ENCODE measurements around the gene PRR33.
"Not testable (repeated sequence)": the region's sequence is repeated elsewhere in the genome, so short reads cannot be mapped to it uniquely, and the experiment has no call there.

PRR33 gene

GRCh38 chr11:1874441-1875092 is 17.1 kb downstream of the PRR33 start:
- not testable (repeated sequence) for DNase-seq

- DNase-seq = not testable (repeated sequence)
Observed at GRCh38 chr11:1873813-1874150, 17.9 kb downstream of the PRR33 start.

- no peak for DNase-seq
Observed at GRCh38 chr11:1873048-1873812, 18.5 kb downstream of the PRR33 start.

DNA sequence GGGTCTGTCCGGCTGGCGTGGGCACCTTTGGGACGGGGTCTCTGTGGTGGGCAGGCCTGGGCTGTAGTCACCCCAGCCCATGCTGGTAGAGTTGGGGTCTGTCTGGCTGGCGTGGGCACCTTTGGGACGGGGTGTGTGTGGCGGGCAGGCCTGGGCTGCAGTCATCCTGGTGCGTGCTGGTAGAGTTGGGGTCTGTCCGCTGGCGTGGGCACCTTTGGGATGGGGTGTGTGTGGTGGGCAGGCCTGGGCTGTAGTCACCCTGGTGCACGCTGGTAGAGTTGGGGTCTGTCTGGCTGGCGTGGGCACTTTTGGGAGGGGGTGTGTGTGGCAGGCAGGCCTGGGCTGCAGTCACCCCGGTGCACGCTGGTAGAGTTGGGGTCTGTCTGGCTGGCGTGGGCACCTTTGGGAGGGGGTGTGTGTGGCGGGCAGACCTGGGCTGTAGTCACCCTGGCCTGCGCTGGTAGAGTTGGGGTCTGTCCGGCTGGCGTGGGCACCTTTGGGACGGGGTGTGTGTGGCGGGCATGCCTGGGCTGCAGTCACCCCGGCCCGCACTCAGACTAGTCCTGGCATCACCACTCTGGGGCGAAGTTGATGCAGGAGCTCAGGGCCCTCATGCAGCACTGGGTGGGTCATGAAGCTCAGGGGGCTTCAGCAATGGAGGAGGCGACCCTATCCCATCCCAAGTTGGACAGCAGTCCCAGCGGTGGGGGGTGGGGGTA is 19.3 kb downstream of the PRR33 start:
- DNase-seq = no peak

GRCh38 chr11:1871531-1871930 is 20.2 kb downstream of the PRR33 start:
- no peak for DNase-seq

- DNase-seq = no peak
Observed at GRCh38 chr11:1870721-1871466, 20.8 kb downstream of the PRR33 start.

- DNase-seq = no peak
Observed at GRCh38 chr11:1870326-1870696, 21.4 kb downstream of the PRR33 start.

- DNase-seq = no peak
Observed at GRCh38 chr11:1869427-1870325, 22.0 kb downstream of the PRR33 start.

- DNase-seq = no peak
Observed at GRCh38 chr11:1868636-1869291, 22.9 kb downstream of the PRR33 start.

- no peak for DNase-seq
Observed at GRCh38 chr11:1868056-1868635, 23.5 kb downstream of the PRR33 start.

- DNase-seq = no peak
Observed at GRCh38 chr11:1867381-1867780, 24.3 kb downstream of the PRR33 start.

GRCh38 chr11:1866776-1867175 is 24.9 kb downstream of the PRR33 start:
- DNase-seq = no peak

DNA sequence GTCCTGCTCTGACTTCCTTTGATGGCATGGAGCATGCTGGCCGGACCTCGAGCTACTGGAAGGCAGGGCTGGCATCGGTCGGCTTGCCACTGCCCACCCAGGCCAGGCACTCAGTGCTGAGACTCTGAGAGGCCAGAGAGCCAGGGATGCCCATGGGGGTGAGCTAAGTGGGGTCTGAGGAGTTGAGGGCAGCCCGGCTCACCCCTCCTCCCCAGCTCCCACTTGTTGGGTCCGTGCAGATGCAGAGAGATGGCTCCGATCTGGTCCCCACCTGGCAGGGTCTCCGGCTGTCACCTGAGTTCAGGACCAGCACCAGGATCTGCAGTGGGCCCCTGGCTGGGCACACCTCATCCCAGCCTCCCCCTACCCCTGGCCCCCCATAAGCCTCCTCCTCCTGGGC is 25.5 kb downstream of the PRR33 start:
- no peak for DNase-seq

DNA sequence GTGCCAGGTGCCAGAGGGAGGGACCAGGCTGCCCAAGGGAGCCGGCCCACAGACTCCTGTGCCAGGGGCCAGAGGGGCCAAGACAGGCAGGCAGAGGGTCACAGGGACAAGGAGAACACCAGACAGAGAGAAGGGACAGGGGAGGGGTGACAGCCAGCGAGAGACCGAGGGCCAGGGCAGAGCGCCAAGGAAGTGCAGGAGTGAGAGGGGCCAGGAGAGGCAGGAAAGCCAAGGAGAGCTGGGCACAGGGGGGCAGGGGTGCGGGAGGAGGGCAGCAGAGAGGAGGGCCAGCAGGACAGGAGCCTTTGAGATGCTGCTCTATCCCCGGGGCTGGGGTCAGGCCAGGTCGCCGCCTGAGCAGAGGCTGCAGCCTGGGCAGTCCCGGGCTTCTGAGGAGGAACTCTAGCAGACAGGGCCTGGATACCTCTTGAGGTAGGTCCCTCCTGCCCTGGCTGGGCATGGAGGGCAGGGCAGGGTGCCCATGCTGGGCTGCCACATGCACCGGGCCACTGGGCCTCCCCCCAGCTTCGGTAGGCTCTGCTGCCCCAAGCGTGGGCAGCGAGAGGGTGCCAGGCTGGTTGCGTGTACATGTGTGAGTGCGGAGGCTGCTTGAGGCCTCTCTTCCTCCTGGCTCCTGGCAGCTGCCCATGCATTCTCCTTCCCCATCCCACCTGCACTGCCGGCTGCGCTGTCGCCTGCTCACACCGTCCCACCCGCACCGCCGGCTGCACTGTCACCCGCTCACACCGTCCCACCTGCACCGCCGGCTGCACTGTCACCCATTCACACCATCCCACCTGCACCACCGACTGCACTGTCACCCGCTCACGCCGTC is 26.6 kb downstream of the PRR33 start:
- no peak for DNase-seq

DNA sequence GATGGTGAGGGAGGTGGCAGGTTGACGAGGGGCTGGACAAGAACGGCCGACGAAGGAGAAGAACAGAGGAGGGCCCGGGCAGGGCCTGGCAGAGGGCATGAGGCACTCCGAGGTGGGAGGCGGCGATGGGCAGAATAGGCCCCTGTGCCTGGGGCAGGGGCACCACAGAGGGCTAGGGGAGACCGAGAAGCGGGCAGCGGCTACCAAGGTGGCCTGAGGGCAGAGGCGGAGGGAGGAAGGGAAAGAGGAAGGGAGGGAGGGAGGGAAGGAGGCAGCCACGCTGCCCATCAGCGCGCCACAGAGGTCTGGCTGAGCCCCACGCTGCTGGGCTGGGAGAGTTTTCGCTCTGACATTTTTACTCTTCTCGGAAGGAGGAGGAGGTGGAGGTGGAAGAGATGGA is 27.5 kb downstream of the PRR33 start:
- DNase-seq = no peak

DNA sequence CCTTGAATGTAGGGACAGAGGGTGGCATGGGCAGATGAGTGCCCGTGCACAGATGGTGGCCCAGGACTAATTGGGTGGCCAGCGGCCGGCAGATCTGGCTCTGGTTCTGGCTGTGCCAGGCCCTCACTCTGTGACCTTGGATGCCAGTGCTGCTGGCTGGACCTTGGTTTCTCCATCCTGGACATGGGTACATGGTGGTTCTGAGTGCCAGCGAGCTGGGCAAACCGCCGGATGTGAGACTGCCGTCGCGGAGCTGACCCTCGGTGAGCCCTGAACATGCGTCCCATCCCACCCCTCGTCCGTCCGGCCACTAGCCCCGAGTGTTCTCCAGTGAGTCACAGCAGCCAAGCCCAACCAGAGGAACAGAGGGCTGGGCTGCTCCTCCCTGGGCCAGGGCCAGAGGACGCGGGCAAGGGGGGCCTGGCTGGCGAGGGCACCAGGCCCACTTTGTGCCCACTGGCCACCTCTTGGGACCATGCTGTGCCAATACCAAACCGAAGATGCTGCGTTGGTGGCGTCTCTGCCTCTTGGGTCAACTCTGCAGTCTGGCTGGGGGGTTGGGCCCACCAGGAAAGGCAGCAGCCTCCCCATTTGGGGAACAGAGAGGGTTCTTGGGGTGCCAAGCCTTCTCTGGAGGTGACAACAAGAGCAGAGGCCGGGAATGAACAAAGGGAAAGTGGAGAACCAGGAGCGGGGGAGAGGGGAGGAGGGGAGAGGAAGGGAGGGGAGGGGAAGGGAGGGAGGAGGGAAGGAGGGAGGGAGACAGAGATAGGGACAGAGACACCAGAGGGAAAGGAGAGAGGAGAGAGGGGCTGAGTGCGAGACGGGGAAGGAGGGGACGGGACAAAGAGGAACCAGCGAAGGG is 28.1 kb downstream of the PRR33 start:
- DNase-seq = peak; percentile 91

GRCh38 chr11:1862588-1863351 is 28.9 kb downstream of the PRR33 start:
- no peak for DNase-seq

Measured in islet precursor cell (in vitro differentiated cells).